ENCODE results near the gene LRRC2.
"Not testable (repeated sequence)": the region's sequence is repeated elsewhere in the genome, so short reads cannot be mapped to it uniquely, and the experiment has no call there.

The LRRC2 gene

GRCh38 chr3:46580675-46581074 is 14.6 kb upstream of the LRRC2 start:
- no peak for DNase-seq (ENCODE audit: low read depth)

GRCh38 chr3:46579756-46580286 is 13.7 kb upstream of the LRRC2 start:
- no peak for DNase-seq (ENCODE audit: low read depth)

GRCh38 chr3:46578973-46579755 is 13.1 kb upstream of the LRRC2 start:
- DNase-seq (ENCODE audit: low read depth): no peak

GRCh38 chr3:46577580-46578249 is 11.6 kb upstream of the LRRC2 start:
- not testable (repeated sequence) for DNase-seq (ENCODE audit: low read depth)

- DNase-seq (ENCODE audit: low read depth): no peak
Observed at GRCh38 chr3:46576879-46577278, 10.8 kb upstream of the LRRC2 start.

- no peak for DNase-seq (ENCODE audit: low read depth)
Observed at GRCh38 chr3:46576386-46576785, 10.3 kb upstream of the LRRC2 start.

DNA sequence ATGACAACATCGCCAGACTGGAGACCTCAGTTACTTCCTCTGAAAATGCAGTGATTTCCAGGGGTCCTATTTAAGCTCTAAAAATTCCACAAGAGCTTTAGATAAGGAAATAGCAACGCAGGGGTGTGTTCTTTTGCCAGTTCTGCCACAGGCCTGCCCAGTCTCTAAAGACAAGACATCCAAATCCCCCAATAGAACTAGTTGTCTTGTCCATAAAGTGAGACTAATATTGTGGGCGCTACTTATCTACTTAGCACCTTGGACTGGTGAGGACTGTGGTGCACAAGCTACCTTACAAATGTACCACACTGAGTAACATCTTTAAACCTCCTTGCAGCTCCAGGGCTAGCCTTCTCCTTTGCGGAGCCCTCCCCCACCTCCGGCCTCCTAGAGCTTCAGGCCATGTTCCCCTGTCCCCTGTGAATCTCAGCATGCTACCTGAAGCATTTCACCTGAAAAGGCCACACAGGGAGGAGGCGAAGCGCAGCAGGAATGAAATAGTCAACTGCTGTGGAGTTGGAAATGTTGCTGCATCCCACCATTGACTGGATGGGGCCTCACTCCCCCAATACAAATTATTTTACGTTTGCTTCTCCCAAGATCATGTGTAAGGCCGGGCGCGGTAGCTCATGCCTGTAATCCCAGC is 9.6 kb upstream of the LRRC2 start:
- no peak for DNase-seq (ENCODE audit: low read depth)

- no peak for DNase-seq (ENCODE audit: low read depth)
Observed at GRCh38 chr3:46574881-46575576, 8.9 kb upstream of the LRRC2 start.

DNA sequence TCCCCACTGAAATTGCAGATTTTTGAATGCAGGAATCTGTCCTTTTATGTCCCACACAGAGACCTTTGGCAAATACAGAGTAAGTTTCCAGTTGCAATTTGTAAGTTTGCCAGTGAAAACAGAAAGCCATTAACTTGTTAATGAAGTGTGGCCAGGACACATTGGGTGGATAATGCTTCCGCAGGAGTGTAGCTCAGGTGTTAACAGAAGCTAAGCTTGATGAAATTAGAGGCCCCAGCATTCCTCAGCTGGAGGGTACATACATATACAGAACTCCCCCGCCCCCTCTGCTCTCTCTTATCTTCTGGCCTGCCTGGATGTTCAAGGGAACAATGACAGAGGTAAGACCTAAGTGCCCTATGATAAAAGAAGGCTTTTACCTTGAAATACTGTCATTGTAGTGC is 8.1 kb upstream of the LRRC2 start:
- DNase-seq (ENCODE audit: low read depth): no peak

DNA sequence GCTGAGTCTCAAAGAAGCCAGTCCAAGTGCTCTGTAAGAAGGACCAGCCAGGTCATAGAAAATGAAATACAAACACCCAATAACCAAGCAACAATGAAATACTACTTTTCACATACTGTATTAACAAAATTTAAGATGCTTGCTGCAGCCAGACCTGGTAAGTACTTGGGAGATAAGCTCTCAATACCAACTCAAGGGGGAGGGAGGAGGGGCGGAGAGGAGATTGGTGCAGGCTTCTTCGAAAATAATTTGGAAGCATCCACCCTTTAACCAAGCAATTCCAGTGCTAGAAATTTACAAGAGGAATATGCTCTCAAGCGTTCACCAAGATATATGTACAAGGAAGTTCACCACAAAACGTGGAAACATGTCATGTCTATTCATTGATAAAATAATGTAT is 7.6 kb upstream of the LRRC2 start:
- no peak for DNase-seq (ENCODE audit: low read depth)

DNA sequence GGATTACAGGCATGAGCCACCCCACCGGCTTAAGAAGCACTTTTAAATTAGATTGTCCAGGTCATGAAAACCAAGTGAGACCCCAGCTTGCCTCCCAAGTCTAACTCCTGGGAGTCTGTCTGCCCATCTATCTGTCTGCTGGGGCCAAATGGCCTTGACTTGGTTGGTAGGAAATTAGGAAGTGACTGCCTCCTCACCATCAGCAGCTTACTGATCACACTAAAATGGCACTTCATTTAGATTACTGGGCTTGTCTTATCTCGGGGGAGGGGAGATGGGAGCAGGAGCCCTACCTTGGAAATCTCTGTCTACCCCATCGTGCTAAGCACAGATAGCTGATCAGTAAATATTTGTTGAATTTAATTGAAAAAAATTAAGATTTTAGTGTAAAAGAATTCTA is 5.6 kb upstream of the LRRC2 start:
- DNase-seq (ENCODE audit: low read depth): no peak

DNA sequence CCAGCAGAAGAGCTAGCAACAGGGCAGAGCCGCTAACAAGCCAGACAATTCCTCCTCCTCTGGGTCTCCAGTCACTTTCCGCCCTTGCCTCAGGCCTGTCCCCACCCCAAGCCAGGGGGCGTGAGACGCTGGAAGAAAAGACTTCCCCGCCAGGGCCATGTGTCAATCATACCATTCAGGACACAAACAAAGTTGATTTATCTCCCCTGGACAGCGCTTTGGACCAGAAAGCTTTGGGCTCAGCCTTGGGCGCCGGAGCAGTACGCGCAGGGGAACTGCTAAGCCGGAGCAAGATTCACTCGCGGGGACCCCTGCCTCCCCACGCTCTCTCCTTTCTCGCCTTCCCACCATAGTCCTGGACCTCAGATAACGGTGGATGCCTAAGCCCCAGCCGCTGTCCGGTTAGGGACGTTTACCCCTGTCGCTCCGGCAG is 479 bp downstream of the LRRC2 start:
- DNase-seq (ENCODE audit: low read depth): no peak

DNA sequence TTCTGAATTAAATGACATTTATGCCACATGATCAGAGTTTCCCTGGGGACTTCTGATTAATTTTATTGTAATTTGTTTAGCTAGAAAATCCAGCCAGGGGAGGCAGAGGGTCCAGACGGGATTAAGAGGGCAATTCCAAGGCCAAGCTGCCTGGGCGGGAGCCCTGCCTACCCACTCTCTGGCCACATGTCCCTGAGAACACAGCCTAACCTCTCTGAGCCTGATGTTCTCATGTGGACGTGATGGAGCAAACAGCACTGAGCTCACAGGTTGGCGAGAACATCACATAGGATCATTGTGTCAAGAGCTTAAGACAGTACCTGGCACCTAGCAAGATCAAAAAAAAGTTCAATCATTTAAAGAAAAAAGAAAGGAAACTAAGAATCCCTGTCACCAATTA is 1.0 kb downstream of the LRRC2 start:
- no peak for DNase-seq (ENCODE audit: low read depth)

DNA sequence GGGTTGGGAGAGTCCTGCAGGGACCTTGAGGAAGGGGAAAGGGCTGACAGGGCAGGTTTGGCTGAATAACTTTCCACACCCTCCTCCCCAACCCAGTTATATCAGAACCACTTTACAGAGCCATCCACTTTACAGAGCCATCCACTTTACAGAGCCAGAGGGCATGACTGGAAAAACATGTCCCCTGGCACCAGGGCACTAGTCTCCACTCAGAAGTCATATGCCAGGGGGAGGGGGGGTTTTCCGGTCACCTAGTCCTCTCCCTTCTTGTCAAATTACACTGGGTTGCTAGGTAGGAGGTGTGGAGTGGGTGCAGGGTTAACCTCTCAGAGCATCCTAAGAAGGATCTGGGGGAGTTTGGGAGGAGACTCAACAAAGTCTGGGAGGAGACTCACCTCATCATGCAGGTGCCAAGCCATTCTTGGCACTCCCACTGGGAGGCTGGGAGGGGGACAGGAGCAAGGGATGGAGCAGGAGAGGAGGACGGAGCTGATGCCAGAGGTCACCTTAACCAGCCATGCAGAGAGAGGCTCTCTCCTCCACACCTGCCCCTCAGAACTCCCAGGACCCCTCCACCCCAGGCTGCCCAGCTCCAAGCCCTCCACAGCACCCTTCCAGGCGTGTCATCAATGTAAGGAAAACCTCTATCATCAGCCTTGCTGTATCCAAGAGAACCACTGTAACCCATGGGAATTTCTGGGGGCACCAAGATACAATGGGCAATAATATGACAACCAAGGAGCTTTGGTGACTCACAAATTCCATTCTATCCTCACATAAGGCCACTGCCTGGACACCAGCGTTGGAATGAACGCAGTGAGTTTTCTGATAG is 1.7 kb downstream of the LRRC2 start:
- DNase-seq (ENCODE audit: low read depth): peak; percentile 21

- no peak for DNase-seq (ENCODE audit: low read depth)
Observed at GRCh38 chr3:46561951-46562350, 4.2 kb downstream of the LRRC2 start.

- DNase-seq (ENCODE audit: low read depth): no peak
Observed at GRCh38 chr3:46561511-46561910, 4.6 kb downstream of the LRRC2 start.

DNA sequence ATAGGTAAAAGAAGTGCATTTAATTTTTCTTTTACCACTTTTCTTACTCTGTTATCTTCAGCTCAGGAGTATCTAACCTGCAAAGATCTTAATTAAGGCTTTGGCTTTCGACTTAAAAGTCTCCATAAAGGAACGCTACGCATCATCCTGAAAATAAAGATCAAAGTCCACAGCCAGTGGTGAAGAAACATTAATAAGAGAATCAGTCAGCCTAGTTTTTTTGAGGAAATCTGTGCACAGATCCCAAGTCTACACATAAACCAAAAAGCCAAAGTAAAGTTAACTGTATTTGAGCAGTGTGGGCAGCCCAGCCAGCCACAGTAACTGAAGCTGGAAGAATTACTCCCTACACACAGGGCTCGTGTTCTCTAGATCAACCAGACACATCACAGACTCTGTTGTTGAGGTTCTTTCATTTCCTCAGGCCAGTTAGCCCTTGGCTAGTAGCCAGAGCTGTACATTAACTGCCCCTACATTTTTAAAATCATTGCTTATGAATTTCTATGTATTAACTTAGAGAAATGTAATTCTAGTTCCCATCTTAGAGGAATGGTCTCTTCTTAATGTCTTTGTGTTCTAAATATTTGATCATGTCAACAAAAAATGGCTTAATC is 6.9 kb downstream of the LRRC2 start:
- DNase-seq (ENCODE audit: low read depth): no peak

DNA sequence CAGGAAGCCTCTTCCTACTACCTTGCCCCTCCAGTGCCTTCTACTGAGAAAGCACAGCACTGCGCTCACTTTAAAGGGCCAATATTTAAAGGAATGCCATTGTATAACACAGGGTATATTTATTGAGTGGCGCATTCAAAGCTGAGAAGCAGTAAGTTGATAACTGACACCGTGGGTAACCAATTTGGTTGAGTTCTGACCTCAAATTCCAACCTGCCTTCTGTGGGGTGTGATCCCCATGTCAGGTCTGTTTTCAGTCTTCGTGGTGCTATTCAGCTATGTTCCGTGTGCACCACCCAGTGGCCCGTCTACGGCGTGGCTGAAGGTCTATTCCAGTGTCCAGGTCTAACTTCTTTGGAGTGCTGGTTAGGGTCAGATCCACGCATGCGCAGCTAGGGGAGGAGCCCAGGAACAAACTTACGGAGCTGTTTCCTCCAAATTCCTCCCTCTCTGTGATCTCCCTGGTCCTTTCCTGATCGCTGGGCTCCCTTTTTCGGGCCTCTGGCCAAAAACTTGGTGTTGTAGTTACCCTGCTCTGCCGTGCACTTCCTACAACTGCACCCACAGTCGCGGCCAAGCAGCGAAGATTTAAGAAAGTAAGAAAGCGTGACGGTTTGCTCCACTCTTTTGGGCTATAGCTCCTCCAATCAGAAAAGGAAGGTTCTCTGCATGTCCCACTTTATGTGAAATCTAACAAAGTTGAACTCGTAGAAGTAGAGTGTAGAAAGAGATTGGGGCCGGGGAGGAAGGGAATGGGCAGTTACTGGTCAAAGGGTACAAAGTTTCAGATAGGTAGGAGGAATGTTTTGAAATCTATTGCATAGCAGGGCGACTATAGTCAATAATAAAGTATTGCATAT is 7.7 kb downstream of the LRRC2 start:
- peak; percentile 96 for DNase-seq (ENCODE audit: low read depth)

DNA sequence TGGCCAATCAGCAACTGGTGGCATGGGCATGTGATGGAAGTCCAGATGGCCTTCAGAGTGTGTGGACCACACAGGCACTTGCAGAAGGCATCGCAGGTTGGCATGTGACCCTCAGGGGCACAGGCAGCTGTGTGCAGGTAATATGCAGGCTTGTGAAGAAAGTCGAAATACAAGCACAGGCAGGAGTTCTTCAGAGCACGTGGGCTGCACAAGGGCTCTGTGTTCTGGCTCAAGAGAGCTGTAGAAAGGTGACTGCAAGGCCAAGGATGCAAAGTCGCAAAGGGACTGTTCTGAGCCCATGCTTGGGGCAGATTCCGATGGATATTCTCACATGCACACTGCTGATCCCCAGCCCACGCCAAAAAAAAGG is 8.3 kb downstream of the LRRC2 start:
- no peak for DNase-seq (ENCODE audit: low read depth)

- DNase-seq (ENCODE audit: low read depth): no peak
Observed at GRCh38 chr3:46553154-46553553, 12.9 kb downstream of the LRRC2 start.
